ENCODE measurements around the gene OPALIN. TPM values are rescaled to one million over a fixed set of nuclear protein-coding genes. Genes with fewer than 3 reads are reported as not detected.
A peak's percentile ranks its signal among the peaks of the same experiment; 100 is the strongest.

The OPALIN gene, protein sequence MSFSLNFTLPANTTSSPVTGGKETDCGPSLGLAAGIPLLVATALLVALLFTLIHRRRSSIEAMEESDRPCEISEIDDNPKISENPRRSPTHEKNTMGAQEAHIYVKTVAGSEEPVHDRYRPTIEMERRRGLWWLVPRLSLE
- not detected for total RNA-seq

DNA sequence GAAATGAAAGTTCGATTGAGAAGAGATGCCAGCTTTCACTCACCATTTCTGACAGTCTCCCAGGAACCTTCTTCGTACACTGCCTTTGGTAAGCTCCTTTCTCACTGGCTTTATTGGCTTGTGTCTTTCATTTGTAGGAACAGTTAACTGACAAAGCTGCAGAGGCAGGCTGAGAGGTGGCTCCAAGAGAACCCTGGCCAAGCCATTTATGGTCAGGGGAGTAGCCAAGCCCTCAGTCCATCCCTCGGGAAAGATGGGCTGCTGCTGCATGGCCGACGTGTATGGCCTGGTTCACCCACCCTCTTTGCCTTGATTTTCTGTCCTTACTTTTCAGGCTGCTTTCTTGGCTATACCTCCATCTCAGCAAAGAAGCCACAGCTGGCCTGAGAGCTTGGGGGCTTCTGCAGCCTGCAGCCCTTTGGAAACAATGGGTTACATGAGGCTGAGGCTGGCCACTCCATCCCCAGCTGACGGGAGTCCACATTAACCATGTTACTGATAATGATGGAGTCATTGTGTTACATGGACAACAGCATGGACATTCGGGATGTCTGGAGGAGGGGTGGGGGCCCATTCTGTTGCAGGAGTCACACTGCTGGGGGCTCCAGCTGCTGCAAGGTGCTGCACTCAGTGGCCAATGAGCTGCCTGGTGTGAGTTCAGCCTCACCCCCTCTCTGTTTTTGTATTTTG lies at the start of gene OPALIN:
TSS of gene OPALIN (minus strand) at position 152 of the 690 bp plus-strand sequence. CDS start at position 46, 106 bp downstream.
- no peaks in the 10 kb centered on the region for H3K9me3 Mint-ChIP-seq
- H3K27me3 Mint-ChIP-seq: peaks cover 3% of the 10 kb centered on the region
- POLR2A ChIA-PET: no interaction called here
- no peak for ATAC-seq (ENCODE audit: low read depth)
- H3K4me3 Mint-ChIP-seq: no peak within 1 kb of the TSS
- no peaks in the 10 kb centered on the region for H3K4me1 Mint-ChIP-seq
- no peak within 1 kb of the TSS for H3K27ac Mint-ChIP-seq
- no peak for DNase-seq
- H3K36me3 Mint-ChIP-seq: no peaks in the 10 kb centered on the region

DNA sequence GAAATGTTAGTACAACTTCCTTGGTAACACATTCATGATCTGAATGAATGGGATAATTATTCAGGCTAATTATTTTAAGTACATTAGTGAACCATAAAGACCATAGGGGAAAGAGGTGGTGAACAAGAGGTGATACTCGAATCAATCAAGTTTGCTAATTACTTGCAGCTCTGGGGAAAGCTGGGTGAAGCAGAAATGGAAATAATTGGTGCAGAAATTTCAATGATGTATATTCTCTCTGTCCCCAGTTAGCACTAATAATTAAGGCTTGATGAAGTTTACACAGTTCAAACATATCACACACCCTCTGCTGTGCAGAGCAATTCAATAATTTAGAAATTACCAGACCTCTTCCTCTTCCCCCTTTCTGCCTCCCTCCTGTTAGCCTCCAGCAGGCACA lies 49.4 kb upstream of the OPALIN start:
- no peaks in the 10 kb centered on the region for H3K9me3 Mint-ChIP-seq
- H3K4me1 Mint-ChIP-seq: no peaks in the 10 kb centered on the region
- H3K27me3 Mint-ChIP-seq: peaks cover 26% of the 10 kb centered on the region
- POLR2A ChIA-PET: no interaction called here
- H3K4me3 Mint-ChIP-seq: no peak overlapping the region
- DNase-seq (no peak), ATAC-seq (ENCODE audit: low read depth) (no peak)
- H3K36me3 Mint-ChIP-seq: no peaks in the 10 kb centered on the region
- no peak overlapping the region for H3K27ac Mint-ChIP-seq

DNA sequence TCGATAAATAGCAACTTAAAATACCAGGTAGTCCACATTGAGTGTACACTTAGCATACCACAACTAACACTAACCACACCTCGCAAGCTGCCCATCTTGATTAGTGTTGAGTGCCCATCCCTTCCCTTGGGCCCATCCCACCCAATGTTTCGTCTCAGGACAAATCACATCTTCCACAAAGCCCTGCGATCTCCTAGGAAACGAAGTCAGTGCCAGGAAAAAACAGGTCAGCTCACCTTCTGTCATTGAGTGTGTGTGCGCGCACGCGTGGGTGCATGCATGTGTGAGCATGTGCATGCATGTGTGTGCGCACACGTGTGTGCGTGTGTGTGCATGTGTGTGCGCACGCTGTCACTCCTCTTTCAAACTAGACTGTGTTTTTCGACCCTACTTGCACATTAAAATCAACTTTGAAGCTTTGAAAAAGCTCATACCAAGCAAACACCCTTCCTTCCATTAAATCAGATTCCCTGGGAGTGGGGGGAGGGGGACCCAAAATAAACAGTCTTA lies 48.8 kb upstream of the OPALIN start:
- Mint-ChIP-seq H3K27ac (no peak overlapping the region), H3K4me3 (no peak overlapping the region), H3K27me3 (peaks cover 26% of the 10 kb centered on the region), H3K9me3 (no peaks in the 10 kb centered on the region), H3K36me3 (no peaks in the 10 kb centered on the region), H3K4me1 (no peaks in the 10 kb centered on the region)
- DNase-seq (no peak), ATAC-seq (ENCODE audit: low read depth) (no peak)
- POLR2A ChIA-PET: no interaction called here

DNA sequence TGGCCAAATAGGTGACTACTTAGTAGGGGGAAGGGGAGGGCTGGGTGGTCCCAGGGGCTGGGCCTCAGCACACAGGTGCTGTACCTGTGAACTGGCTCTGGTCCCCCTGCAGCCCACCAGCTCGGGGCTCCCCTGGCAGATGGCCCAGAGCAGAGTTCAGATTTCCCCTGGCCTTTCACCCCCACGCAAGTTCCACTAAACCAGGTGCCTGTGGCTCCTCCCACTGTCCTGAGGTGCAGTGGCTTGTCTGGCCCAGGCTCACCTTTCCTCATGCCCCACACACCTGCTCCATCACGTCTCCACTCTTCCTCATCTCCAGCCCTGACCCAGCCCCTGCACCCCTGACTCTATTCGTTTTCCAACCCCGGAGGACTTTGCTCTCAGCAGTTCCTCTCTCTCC lies 47.3 kb upstream of the OPALIN start:
- ATAC-seq (ENCODE audit: low read depth): no peak
- peaks cover 20% of the 10 kb centered on the region for H3K27me3 Mint-ChIP-seq
- no peak for DNase-seq
- H3K9me3 Mint-ChIP-seq: no peaks in the 10 kb centered on the region
- no peak overlapping the region for H3K4me3 Mint-ChIP-seq
- H3K36me3 Mint-ChIP-seq: no peaks in the 10 kb centered on the region
- H3K4me1 Mint-ChIP-seq: no peaks in the 10 kb centered on the region
- POLR2A ChIA-PET: no interaction called here
- no peak overlapping the region for H3K27ac Mint-ChIP-seq

DNA sequence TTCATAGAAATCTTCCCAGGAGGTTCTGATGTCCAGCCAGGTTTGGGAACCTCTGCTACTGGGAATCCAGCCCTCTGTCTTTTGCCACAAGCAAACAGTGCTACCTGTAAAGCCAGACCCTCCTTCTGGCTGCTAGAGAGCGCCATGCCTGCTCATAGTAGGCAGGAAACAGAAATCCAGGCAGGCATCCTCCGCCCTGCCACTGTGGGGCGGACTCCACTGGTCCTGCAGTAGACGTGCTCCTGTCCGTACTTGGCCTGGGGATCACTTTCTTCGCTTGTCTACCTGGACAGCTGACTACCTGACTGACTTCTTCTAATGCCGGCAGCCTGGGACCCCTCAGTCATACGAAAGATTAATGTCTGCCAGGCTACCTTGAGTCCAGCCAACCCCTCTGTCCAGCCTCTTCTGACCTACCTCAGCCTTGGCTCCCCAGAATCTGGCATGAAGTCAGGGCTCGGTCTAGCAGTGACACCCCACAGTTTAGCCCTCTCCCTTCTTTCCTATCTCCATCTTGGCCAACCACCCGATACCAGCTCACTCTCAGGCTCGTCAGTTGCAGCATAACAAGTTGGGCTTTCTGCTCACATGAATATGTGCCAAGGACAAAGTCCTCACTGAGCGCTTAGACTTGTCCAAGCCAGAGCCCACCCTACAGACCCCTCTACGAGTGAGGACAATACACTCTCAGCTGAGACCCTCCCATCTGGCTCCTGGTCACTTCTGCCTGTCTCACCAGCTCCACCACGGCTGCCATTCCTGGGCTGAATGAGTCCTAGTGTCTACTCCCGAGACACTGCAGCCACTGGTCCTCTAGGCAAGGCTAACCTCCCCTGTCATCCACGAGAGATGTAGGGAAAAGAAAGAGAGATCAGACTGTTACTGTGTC lies 43.9 kb upstream of the OPALIN start:
- Mint-ChIP-seq H3K4me3 (no peak overlapping the region), H3K27me3 (peaks cover 21% of the 10 kb centered on the region), H3K27ac (no peak overlapping the region), H3K4me1 (no peaks in the 10 kb centered on the region), H3K36me3 (no peaks in the 10 kb centered on the region), H3K9me3 (no peaks in the 10 kb centered on the region)
- ATAC-seq (ENCODE audit: low read depth) (no peak), DNase-seq (no peak)
- POLR2A ChIA-PET: no interaction called here

DNA sequence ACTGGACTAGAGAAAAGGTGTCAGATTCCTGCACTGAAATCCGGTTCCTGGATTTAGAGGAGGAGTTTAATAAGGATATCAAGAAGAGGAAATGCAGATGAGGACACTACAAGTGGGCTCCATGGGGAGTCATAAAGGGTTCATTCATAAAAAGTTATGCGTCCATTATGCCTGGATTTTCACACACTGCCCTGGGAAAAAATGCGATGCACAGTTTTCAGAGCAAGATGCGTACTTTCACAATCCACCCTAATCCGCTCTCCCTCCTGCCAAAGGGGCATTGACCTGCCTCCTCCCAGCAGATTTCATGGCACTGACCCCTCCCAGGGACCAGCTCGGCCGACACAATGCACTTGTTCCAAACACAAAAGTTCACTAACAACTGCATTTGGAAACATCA lies 42.2 kb upstream of the OPALIN start:
- Mint-ChIP-seq H3K27me3 (peaks cover 20% of the 10 kb centered on the region), H3K4me1 (peaks cover 6% of the 10 kb centered on the region)
- no peak for ATAC-seq (ENCODE audit: low read depth)

DNA sequence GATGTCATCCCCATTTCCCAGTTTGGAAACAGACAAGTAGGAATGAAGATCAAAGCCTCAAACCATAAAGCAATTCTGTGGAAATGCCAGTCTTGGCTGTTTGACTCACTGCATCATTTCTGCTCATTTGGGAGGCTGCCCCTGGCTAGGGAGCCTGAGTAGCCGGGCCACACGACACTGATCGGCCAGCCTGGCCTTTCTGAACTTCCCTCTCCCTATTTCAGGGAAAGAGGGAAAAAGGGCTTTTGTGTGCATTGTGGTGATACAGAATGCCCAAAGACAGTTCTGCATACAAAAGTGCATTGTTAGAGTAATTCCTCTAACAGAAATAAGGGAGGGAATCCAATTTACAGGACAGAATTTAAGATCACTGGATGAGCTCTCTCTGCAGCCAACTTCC lies 41.7 kb upstream of the OPALIN start:
- POLR2A ChIA-PET: no interaction called here
- no peak for ATAC-seq (ENCODE audit: low read depth)
- Mint-ChIP-seq H3K9me3 (no peaks in the 10 kb centered on the region), H3K27ac (no peak overlapping the region), H3K36me3 (no peaks in the 10 kb centered on the region), H3K4me1 (peaks cover 6% of the 10 kb centered on the region), H3K4me3 (no peak overlapping the region), H3K27me3 (peaks cover 16% of the 10 kb centered on the region)
- DNase-seq: no peak

More for the DNA sequence above, 42.2 kb upstream of the OPALIN start:
- DNase-seq: no peak
- POLR2A ChIA-PET: no interaction called here
- Mint-ChIP-seq H3K36me3 (no peaks in the 10 kb centered on the region), H3K27ac (no peak overlapping the region), H3K4me3 (no peak overlapping the region), H3K9me3 (no peaks in the 10 kb centered on the region)

DNA sequence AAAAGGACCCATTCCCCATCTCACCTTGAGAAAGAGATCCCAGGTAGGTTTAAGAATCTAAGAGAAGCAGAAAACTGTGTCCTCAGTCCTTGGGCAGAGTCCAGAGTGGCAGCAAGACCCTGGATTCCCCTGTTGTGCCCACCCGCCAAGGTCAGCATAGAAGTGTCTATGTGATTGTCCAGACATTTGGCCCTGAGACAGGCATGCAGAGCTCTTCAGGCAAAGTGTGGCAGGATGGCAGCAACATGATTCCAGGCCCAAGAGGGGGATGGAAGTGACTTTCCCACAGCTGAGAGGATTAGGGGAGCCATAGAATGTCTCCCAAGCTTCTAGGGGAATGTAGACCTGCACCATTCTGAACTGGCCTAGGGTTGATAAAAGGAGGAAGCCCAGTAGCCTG lies 39.1 kb upstream of the OPALIN start:
- POLR2A ChIA-PET: no interaction called here
- Mint-ChIP-seq H3K4me1 (peaks cover 6% of the 10 kb centered on the region), H3K9me3 (no peaks in the 10 kb centered on the region), H3K27me3 (peaks cover 12% of the 10 kb centered on the region), H3K36me3 (no peaks in the 10 kb centered on the region), H3K4me3 (no peak overlapping the region), H3K27ac (no peak overlapping the region)
- ATAC-seq (ENCODE audit: low read depth) (no peak), DNase-seq (no peak)

DNA sequence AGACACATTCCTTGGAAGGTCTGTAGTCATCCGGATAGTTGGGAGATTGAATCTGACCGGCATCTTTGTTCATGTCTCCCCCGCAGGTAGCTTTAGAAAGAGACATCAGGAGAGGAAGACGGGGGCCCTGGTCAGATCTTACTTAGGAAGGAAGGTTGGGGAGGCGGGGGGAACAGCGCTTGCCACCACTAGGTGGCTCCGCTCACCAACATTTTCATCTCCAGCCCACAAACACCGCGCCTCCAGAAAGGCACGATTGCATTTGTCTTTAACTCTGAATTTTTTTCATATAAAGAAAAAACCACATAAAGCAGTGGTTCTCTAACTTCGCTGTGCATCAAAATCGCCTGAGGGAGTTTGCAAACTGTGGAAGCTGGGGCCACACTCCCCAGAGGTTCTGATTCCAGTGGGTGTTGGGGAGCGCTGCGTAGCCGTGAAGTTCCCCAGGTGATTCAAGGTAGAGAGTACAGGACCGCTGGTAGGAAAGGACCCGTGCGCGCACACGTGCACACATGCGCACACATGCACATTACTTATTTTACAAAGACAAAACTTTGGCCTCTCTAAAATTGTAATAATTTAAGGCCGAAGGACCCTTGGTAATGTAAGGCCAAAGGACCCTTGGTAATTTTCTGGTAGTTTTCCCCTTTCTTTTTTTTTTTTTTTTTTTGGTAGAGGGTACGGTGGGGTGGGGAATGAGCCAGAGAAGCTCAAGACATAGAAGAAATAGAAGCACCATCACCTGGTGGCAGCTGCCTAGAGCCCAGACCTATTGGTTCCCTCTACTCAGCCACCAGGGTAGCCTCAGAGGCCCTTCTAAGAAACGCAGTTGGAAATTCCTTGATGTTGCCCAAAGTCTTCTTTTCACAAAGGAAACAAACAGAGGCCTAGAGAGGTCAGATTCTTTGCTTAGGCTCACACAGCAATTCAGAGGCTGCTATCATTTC lies 37.4 kb upstream of the OPALIN start:
- Mint-ChIP-seq H3K4me1 (peaks cover 6% of the 10 kb centered on the region), H3K36me3 (no peaks in the 10 kb centered on the region), H3K4me3 (peak overlapping the region; percentile 27), H3K27ac (no peak overlapping the region), H3K27me3 (peaks cover 12% of the 10 kb centered on the region), H3K9me3 (no peaks in the 10 kb centered on the region)
- POLR2A ChIA-PET: interaction anchor here (0.6 kb wide), 2 partner anchors 26 to 437 kb away, joined by 3 to 5 read pairs; no protein-coding TSS in a partner anchor
- peak; percentile 84 for ATAC-seq (ENCODE audit: low read depth)
- DNase-seq: peak; percentile 61

DNA sequence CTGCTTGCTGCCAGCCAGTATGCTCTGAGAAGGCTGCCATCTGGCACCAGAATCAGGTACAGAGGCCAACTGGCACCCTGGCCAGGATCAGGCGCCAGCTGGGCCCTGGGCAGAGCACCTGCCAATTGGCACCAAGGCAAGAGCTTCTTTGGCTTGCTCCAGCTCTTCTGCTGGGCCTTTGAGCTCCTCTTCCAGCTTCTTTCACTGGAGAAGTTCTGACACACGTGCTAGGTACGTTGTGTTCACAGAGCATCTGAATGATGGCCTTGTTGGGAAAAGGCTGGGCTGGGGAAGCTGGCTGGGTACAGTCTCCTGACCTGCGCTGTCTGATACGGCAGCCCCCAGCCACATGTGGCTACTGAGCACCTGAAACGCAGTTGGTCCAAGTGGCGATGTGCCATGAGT lies 31.7 kb upstream of the OPALIN start:
- no peaks in the 10 kb centered on the region for H3K9me3 Mint-ChIP-seq
- no peaks in the 10 kb centered on the region for H3K36me3 Mint-ChIP-seq
- POLR2A ChIA-PET: no interaction called here
- peaks cover 7% of the 10 kb centered on the region for H3K27me3 Mint-ChIP-seq
- DNase-seq (no peak), ATAC-seq (ENCODE audit: low read depth) (no peak)
- no peaks in the 10 kb centered on the region for H3K4me1 Mint-ChIP-seq
- no peak overlapping the region for H3K27ac Mint-ChIP-seq
- H3K4me3 Mint-ChIP-seq: no peak overlapping the region

DNA sequence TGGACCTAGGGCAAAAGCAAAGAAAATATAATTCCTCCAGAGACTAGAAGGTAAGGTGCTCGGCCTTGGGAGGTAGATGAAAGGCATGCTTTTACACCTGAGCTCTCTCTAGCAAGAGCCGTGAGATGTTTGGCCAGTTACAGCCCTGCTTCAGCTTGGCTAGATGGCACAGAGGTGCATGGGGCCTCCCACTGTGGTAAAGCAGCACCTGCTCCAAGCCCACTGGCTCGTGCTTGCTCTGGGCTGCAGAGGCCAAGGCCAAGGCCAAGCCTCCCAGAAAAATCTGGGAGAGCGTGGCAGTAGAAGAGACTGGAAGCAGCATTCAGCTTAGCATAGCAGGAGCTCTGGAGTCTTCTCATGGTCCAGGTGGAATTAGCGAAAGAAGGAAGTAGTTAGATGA lies 31.0 kb upstream of the OPALIN start:
- POLR2A ChIA-PET: no interaction called here
- H3K4me1 Mint-ChIP-seq: no peaks in the 10 kb centered on the region
- ATAC-seq (ENCODE audit: low read depth) (no peak), DNase-seq (no peak)
- peaks cover 6% of the 10 kb centered on the region for H3K27me3 Mint-ChIP-seq
- no peak overlapping the region for H3K4me3 Mint-ChIP-seq
- no peak overlapping the region for H3K27ac Mint-ChIP-seq
- H3K36me3 Mint-ChIP-seq: no peaks in the 10 kb centered on the region
- H3K9me3 Mint-ChIP-seq: no peaks in the 10 kb centered on the region

DNA sequence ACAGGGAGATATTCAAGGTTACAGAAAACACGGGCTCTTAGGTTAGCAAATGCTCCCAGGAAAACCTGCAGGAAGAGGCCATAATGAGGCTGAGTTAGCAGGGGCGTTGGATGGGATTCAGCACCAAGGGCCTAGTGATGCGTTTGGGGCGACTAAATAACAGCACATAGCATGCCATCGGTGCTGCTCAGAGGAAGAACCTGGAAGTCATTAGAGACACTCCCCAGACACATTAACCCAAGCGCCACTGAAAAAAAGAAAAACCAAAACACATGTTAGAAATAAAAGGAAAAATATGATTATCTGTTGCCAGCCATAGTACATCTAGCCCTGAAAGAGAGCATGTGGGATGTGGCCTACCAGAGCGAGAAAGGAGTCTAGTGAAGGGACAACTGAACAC lies 28.8 kb upstream of the OPALIN start:
- no peaks in the 10 kb centered on the region for H3K36me3 Mint-ChIP-seq
- no peaks in the 10 kb centered on the region for H3K9me3 Mint-ChIP-seq
- no peak for DNase-seq
- no peak overlapping the region for H3K27ac Mint-ChIP-seq
- H3K4me3 Mint-ChIP-seq: no peak overlapping the region
- H3K4me1 Mint-ChIP-seq: no peaks in the 10 kb centered on the region
- no peak for ATAC-seq (ENCODE audit: low read depth)
- peaks cover 5% of the 10 kb centered on the region for H3K27me3 Mint-ChIP-seq
- POLR2A ChIA-PET: no interaction called here

DNA sequence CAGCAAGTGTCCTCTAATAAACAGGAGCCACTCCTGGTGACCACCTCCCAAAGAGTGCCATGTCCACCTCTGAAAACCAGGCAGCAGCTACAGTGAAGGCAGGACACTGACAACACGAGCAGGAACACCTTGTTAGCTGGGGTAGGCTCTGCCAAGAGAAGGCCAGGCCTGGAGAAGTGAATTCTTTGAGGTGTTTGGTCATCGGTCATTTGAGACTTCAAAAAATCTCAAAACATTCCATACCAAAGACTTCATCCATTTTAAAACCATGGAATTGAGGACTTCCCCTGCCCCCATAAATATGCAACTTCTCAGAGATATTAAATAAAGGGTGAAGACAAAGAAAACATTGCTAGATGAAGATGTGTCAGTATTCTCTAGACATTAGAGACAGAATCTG lies 28.4 kb upstream of the OPALIN start:
- Mint-ChIP-seq H3K27ac (no peak overlapping the region), H3K4me1 (no peaks in the 10 kb centered on the region), H3K36me3 (no peaks in the 10 kb centered on the region), H3K4me3 (no peak overlapping the region), H3K9me3 (no peaks in the 10 kb centered on the region), H3K27me3 (peaks cover 5% of the 10 kb centered on the region)
- POLR2A ChIA-PET: no interaction called here
- DNase-seq (no peak), ATAC-seq (ENCODE audit: low read depth) (no peak)

Data from activated naive CD8-positive, alpha-beta T cell treated with anti-CD3 and anti-CD28 coated beads, Interleukin-2, amount 10 ng/mL, durations not matched to agents 7 days and 5 days (primary cell).